PC-3 (cell line): Measurements from ENCODE around the gene MAPRE3.

Experiments used
- CTCF ChIP-seq: fragments of 300-600 bp; sonication (generic); conservative IDR thresholded peaks from 2 replicates; pipeline ENCODE4 v1.5.1; 2017; ENCODE audit warnings: antibody characterized with exemption, low read depth, mild to moderate bottlenecking, low read length
- EZH2phosphoT487 ChIP-seq: fragments of 300-600 bp; sonication (generic); IDR thresholded peaks from 2 replicates; pipeline ENCODE4 v1.6.1; 2018; ENCODE audit warnings: mild to moderate bottlenecking, antibody characterized with exemption, low read length, borderline replicate concordance

- TF ChIP-seq CTCF (no peak), EZH2phosphoT487 (no peak)
Measured at GRCh38 chr2:27073782-27074181, 103.3 kb downstream of the MAPRE3 start.
